ENCODE data around the gene TIPIN.
A peak's percentile ranks its signal among the peaks of the same experiment; 100 is the strongest.

DNA sequence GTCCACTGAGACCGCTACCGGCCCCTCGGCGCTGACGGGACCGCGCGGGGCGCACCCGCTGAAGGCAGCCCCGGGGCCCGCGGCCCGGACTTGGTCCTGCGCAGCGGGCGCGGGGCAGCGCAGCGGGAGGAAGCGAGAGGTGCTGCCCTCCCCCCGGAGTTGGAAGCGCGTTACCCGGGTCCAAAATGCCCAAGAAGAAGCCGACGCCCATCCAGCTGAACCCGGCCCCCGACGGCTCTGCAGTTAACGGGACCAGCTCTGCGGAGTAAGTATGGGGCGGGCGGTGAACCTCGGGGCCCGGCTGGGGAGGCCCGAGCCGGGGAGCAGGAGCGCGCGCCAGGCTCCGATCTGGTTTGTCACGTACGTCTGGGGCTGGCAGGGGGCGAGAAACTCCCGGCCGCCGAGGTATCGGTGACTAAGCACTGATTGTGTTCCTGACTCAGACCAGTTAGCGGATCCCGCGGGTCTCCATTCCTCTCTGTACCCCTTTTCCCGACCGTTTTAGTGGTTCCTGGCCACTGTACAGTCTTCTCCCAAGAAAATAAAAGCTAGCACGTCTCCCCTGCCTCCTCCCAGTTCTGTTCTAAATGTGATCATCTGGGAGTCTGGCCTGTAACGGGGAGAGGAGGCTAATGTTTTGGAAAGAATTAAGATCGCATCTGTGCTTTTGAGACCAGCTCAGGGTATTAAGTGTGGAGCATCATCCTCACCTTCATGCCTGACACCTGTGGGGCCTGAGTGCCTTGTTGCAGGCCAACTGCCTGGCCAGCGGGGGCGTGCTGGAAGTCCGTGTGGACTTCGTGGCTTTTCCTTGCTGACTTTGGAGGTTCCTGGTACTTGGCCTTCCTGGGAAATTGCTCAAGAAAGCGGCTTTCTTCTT is 30.9 kb upstream of the TIPIN start:
- TF ChIP-seq, protein P1, sequence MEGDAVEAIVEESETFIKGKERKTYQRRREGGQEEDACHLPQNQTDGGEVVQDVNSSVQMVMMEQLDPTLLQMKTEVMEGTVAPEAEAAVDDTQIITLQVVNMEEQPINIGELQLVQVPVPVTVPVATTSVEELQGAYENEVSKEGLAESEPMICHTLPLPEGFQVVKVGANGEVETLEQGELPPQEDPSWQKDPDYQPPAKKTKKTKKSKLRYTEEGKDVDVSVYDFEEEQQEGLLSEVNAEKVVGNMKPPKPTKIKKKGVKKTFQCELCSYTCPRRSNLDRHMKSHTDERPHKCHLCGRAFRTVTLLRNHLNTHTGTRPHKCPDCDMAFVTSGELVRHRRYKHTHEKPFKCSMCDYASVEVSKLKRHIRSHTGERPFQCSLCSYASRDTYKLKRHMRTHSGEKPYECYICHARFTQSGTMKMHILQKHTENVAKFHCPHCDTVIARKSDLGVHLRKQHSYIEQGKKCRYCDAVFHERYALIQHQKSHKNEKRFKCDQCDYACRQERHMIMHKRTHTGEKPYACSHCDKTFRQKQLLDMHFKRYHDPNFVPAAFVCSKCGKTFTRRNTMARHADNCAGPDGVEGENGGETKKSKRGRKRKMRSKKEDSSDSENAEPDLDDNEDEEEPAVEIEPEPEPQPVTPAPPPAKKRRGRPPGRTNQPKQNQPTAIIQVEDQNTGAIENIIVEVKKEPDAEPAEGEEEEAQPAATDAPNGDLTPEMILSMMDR (tag by site-specific recombination; IDR thresholded peaks at IDR 0.05), result 0 out of 2 replicates have a peak, but pooled peaks have one; percentile 58
- TF ChIP-seq, protein P2, sequence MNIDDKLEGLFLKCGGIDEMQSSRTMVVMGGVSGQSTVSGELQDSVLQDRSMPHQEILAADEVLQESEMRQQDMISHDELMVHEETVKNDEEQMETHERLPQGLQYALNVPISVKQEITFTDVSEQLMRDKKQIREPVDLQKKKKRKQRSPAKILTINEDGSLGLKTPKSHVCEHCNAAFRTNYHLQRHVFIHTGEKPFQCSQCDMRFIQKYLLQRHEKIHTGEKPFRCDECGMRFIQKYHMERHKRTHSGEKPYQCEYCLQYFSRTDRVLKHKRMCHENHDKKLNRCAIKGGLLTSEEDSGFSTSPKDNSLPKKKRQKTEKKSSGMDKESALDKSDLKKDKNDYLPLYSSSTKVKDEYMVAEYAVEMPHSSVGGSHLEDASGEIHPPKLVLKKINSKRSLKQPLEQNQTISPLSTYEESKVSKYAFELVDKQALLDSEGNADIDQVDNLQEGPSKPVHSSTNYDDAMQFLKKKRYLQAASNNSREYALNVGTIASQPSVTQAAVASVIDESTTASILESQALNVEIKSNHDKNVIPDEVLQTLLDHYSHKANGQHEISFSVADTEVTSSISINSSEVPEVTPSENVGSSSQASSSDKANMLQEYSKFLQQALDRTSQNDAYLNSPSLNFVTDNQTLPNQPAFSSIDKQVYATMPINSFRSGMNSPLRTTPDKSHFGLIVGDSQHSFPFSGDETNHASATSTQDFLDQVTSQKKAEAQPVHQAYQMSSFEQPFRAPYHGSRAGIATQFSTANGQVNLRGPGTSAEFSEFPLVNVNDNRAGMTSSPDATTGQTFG (tag by site-specific recombination; IDR thresholded peaks at IDR 0.05; ENCODE audit: borderline replicate concordance), result no peak
- no peak for TF ChIP-seq ZNF426 (tag by site-specific recombination; IDR thresholded peaks at IDR 0.05)
- TF ChIP-seq, protein P3, sequence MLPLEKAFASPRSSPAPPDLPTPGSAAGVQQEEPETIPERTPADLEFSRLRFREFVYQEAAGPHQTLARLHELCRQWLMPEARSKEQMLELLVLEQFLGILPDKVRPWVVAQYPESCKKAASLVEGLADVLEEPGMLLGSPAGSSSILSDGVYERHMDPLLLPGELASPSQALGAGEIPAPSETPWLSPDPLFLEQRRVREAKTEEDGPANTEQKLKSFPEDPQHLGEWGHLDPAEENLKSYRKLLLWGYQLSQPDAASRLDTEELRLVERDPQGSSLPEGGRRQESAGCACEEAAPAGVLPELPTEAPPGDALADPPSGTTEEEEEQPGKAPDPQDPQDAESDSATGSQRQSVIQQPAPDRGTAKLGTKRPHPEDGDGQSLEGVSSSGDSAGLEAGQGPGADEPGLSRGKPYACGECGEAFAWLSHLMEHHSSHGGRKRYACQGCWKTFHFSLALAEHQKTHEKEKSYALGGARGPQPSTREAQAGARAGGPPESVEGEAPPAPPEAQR (tag by site-specific recombination; IDR thresholded peaks at IDR 0.05), result no peak
- no peak for TF ChIP-seq ZNF112 (tag by site-specific recombination; IDR thresholded peaks at IDR 0.05)
- no peak for TF ChIP-seq ZNF24 (tag by site-specific recombination; IDR thresholded peaks at IDR 0.05)
- no peak for TF ChIP-seq ZNF585B (tag by site-specific recombination; IDR thresholded peaks at IDR 0.05)
- no peak for TF ChIP-seq ZNF76 (tag by site-specific recombination; IDR thresholded peaks at IDR 0.05; ENCODE audit: borderline replicate concordance, low read depth)
- no peak for TF ChIP-seq TCF7L2 (IDR thresholded peaks at IDR 0.05; ENCODE audit: borderline replicate concordance, low read depth, low read length)
- TF ChIP-seq, protein P4, sequence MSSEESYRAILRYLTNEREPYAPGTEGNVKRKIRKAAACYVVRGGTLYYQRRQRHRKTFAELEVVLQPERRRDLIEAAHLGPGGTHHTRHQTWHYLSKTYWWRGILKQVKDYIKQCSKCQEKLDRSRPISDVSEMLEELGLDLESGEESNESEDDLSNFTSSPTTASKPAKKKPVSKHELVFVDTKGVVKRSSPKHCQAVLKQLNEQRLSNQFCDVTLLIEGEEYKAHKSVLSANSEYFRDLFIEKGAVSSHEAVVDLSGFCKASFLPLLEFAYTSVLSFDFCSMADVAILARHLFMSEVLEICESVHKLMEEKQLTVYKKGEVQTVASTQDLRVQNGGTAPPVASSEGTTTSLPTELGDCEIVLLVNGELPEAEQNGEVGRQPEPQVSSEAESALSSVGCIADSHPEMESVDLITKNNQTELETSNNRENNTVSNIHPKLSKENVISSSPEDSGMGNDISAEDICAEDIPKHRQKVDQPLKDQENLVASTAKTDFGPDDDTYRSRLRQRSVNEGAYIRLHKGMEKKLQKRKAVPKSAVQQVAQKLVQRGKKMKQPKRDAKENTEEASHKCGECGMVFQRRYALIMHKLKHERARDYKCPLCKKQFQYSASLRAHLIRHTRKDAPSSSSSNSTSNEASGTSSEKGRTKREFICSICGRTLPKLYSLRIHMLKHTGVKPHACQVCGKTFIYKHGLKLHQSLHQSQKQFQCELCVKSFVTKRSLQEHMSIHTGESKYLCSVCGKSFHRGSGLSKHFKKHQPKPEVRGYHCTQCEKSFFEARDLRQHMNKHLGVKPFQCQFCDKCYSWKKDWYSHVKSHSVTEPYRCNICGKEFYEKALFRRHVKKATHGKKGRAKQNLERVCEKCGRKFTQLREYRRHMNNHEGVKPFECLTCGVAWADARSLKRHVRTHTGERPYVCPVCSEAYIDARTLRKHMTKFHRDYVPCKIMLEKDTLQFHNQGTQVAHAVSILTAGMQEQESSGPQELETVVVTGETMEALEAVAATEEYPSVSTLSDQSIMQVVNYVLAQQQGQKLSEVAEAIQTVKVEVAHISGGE (tag by site-specific recombination; conservative IDR thresholded peaks at IDR 0.05; ENCODE audit: low read depth), result 0 out of 2 replicates have a peak, but pooled peaks have one; percentile 12
- TF ChIP-seq, protein P5, sequence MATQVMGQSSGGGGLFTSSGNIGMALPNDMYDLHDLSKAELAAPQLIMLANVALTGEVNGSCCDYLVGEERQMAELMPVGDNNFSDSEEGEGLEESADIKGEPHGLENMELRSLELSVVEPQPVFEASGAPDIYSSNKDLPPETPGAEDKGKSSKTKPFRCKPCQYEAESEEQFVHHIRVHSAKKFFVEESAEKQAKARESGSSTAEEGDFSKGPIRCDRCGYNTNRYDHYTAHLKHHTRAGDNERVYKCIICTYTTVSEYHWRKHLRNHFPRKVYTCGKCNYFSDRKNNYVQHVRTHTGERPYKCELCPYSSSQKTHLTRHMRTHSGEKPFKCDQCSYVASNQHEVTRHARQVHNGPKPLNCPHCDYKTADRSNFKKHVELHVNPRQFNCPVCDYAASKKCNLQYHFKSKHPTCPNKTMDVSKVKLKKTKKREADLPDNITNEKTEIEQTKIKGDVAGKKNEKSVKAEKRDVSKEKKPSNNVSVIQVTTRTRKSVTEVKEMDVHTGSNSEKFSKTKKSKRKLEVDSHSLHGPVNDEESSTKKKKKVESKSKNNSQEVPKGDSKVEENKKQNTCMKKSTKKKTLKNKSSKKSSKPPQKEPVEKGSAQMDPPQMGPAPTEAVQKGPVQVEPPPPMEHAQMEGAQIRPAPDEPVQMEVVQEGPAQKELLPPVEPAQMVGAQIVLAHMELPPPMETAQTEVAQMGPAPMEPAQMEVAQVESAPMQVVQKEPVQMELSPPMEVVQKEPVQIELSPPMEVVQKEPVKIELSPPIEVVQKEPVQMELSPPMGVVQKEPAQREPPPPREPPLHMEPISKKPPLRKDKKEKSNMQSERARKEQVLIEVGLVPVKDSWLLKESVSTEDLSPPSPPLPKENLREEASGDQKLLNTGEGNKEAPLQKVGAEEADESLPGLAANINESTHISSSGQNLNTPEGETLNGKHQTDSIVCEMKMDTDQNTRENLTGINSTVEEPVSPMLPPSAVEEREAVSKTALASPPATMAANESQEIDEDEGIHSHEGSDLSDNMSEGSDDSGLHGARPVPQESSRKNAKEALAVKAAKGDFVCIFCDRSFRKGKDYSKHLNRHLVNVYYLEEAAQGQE (tag by site-specific recombination; IDR thresholded peaks at IDR 0.05), result 0 out of 2 replicates have a peak, but pooled peaks have one; percentile 9
- TF ChIP-seq, protein P6, sequence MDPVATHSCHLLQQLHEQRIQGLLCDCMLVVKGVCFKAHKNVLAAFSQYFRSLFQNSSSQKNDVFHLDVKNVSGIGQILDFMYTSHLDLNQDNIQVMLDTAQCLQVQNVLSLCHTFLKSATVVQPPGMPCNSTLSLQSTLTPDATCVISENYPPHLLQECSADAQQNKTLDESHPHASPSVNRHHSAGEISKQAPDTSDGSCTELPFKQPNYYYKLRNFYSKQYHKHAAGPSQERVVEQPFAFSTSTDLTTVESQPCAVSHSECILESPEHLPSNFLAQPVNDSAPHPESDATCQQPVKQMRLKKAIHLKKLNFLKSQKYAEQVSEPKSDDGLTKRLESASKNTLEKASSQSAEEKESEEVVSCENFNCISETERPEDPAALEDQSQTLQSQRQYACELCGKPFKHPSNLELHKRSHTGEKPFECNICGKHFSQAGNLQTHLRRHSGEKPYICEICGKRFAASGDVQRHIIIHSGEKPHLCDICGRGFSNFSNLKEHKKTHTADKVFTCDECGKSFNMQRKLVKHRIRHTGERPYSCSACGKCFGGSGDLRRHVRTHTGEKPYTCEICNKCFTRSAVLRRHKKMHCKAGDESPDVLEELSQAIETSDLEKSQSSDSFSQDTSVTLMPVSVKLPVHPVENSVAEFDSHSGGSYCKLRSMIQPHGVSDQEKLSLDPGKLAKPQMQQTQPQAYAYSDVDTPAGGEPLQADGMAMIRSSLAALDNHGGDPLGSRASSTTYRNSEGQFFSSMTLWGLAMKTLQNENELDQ (tag by site-specific recombination; IDR thresholded peaks at IDR 0.05; ENCODE audit: low read depth), result no peak
